Muscle of arm (tissue), 12 donors: ENCODE results near the gene SLC7A5. TPM values are rescaled to one million over a fixed set of nuclear protein-coding genes. Genes with fewer than 3 reads are reported as not detected.
"Not testable (repeated sequence)": the region's sequence is repeated elsewhere in the genome, so short reads cannot be mapped to it uniquely, and the experiment has no call there.

Experiments used
- DNase-seq: peaks from one replicate; pipeline ENCODE4 v3.0.0-alpha.2; 2013
- polyA plus RNA-seq, 12 donors: library from polyadenylated mRNA; unstranded; fragments of 120-200 nt; gene quantifications; one replicate each; pipeline ENCODE4 v1.2.1, GENCODE V29; 2013; ENCODE audit not compliant: insufficient read length in 12 of 12

The SLC7A5 gene
- polyA plus RNA-seq, 12 donors: 5.7 to 11.8 (median 8.0) TPM; not detected in 1

DNA sequence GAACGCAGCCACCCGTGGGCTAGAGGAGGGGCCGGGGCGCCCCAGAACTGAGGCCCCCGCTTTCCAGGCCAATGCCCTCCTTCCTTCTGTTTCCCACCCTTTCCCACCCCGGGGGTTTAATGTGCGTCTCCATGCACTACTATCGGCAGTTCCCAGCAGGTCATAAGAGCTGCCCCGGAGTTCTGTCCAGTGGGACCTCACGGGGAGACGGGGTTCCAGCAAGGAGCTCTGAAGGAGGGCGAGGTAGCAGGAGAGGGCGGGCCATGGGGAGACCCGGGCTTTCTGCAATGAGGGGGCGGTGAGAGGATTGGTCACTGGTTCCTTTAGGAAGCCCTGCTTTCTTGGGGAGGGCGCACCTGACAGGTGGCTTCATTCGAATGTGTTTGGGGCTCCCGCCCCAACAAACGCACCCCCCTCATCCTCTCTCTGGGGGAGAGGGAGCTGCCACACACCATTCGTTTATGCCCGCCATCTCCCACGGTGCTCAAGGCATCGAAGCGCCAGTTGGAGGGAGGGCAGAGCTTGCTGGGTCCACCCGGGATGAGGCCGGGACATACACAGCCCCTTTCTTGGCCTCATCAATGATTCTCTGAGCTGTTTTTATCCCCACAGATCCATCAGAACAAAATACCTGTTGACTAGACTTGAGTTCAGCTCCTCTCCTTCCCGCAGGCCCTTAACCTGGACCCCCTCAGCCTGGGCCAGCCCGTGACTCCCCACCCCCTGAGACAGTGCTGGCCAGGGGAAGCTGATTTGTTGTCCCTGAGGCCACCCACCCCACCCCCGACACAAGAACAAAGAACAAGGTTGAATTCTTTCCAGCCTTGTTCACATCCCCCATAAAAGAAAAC lies 44.1 kb downstream of the SLC7A5 start:
- DNase-seq: no peak

- no peak for DNase-seq
Observed at GRCh38 chr16:87824016-87824990, 45.0 kb downstream of the SLC7A5 start.

- no peak for DNase-seq
Observed at GRCh38 chr16:87823181-87823929, 46.0 kb downstream of the SLC7A5 start.

GRCh38 chr16:87822108-87822970 lies 47.0 kb downstream of the SLC7A5 start:
- no peak for DNase-seq

- DNase-seq: no peak
Observed at GRCh38 chr16:87821376-87822107, 47.8 kb downstream of the SLC7A5 start.

DNA sequence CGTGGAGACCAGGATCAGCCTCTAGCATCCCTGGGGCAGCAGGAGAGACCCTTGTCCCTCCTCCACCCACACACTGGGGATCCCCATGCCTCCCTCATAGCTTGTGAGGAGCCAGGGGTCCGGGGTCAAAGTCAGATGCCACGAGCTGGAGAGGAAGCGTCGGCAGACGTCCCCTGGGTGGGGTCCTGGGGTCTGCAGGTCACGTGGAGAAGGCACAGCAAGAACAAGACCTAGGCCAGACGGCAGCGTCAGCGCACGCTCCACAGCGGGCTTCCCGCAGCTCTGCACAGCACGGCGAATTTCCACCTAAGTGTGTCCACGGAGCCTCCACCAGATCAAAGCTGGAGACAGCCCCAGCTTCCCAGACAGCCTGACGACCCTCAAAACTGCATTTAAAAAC lies 49.3 kb downstream of the SLC7A5 start:
- DNase-seq: no peak

DNA sequence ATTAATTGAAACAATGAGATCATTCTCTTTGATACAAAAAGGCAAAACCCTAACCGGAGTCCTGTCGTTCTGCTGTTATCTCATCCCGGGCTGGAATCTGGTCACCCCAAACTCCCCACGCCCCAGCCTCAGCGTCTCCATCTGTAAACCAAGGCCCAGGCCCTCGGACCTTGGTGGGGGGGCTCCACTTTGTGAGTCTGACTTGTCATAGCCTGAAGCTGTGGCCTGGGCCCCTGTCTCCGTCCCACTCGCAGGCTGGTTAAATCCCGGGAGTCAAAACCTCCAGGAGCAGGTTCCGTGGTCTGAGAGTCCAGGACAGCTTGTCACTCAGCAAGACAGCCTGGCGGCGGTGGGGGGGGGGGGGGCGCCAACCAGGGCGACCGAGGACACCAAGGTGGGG lies 50.0 kb downstream of the SLC7A5 start:
- no peak for DNase-seq

DNA sequence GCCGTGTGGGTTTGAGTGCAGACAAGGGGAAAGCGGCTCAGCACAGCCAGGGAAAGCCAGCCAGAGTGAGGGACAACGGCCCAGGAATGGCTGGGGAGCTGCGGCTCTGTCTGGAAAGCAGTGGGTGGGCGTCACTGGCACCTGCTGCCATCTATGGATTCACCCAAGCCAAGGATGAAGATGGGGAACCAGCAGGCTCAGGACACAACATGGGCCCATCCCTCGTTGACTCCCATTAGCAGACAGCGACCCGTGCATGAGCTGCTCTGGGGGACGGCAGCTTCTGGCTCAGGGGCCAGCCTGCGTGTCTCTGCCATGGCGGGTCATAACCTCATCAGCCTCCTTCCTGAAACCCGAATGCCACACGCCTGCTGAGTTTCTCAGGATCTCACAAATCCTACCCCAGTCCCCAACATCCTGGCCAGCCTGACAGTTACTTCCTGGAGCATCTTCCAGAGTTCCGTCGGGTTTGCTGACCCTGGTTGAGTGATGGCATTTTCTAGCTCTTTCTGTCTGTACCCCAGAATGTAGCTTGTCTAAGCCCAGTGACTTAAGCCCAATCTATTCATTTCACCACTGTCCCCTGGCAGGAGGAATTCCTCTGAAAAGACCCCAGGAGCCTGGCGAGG lies 50.7 kb downstream of the SLC7A5 start:
- no peak for DNase-seq

GRCh38 chr16:87817910-87818309 lies 51.4 kb downstream of the SLC7A5 start:
- no peak for DNase-seq

DNA sequence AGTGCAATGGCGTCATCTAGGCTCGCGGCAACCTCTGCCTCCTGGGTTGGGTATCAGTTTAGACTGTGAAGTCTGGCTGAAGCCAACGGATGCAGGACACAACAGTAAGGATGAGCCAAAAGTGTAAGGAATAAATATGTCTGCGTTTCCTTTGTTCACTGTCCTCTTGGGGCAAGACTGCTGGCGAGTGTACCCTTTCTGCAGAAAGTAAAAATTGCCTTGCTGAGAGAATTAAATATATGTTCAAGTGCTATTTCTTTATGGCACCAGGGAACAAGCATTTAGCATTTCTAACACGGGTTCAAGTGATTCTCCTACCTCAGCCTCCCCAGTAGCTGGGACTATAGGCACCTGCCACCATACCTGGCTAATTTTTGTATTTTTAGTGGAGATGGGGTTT lies 51.9 kb downstream of the SLC7A5 start:
- not testable (repeated sequence) for DNase-seq

- DNase-seq: no peak
Observed at GRCh38 chr16:87816507-87817100, 52.7 kb downstream of the SLC7A5 start.

- DNase-seq: no peak
Observed at GRCh38 chr16:87815567-87815966, 53.7 kb downstream of the SLC7A5 start.

GRCh38 chr16:87812200-87812656 lies 57.1 kb downstream of the SLC7A5 start:
- DNase-seq: no peak

DNA sequence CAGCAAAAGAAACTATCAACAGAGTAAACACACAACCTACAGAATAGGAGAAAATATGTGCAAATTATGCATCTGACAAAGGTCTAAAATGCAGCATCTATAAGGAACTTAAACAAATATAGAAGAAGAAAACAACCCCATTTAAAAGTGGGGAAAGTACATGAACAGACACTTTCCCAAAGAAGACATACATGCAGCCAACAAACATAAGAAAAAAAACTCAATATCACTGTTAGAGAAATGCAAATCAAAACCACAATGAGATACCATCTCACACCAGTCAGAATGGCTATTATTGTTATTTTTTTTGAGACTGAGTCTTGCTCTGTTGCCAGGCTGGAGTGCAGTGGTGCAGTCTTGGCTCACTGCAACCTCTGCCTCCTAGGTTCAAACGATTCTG lies 57.9 kb downstream of the SLC7A5 start:
- DNase-seq: not testable (repeated sequence)

DNA sequence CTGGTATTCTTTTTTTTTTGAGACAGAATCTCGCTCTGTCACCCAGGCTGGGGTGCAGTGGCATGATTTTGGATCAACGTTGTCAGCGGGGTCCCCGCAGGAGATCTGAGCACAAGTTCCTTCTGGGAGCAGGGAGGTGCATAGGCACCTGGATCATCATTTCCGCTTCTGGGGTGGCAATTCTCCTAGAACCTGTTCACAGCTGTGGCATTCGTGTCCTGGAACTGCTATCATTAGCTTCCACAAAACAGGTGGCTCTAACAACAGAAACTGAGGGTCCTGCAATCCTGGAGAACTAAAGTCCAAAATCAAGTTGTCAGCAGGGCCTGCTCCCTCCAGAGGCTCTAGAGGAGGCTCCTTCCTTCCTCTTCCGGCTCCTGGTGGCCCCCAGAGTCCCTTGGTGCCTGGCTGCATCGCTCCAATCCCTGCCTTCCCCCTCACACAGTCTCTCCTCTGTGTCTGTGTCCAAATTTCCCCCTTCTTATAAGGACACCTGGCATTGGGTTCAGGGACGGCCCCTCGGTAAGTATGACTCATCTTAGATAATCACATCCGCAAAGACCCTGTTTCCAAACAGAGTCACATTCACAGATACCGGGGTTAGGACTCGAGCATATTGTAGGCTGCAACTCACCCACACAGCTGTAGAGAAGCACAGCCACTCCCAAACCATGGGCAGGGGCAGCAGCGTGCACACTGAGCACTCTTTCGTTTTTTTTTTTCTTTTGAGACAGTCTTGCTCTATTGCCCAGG lies 60.0 kb downstream of the SLC7A5 start:
- no peak for DNase-seq

- no peak for DNase-seq
Observed at GRCh38 chr16:87808108-87808507, 61.2 kb downstream of the SLC7A5 start.

- DNase-seq: no peak
Observed at GRCh38 chr16:87806641-87807546, 62.4 kb downstream of the SLC7A5 start.
